GM12878 (cell line): Measurements from ENCODE around the gene AKR1A1. TPM values are rescaled to one million over a fixed set of nuclear protein-coding genes. Genes with fewer than 3 reads are reported as not detected.

ENCODE experiments used
- ATAC-seq: fragments of 200-7000 bp; cut with Tn5 transposase; 3 replicates; pipeline ENCODE4 v1.9.1; 2020; ENCODE audit warnings: mild to moderate bottlenecking, moderate library complexity
- BruUV-seq: library from RNA; stranded (reverse); fragments of 400-500 nt; replicated peaks from 2 replicates; lab custom pipeline; 2021; lab: Mats Ljungman, UMichigan
- CTCF ChIA-PET: fragments of 300-600 bp; sonication (Branson Sonifier 250); formaldehyde crosslinking; extraction: SDS; loops from one replicate; lab custom pipeline; 2021; ENCODE audit warnings: inconsistent platforms; lab: Yijun Ruan, JAX
- POLR2A ChIA-PET: fragments of 350-600 bp; formaldehyde crosslinking; extraction: SDS; loops from one replicate; lab custom pipeline; 2021; ENCODE audit warnings: inconsistent platforms; lab: Charles Lee
- RAD21 ChIA-PET: fragments of 300-600 bp; sonication (Branson Sonifier 250); formaldehyde crosslinking; loops from one replicate; lab custom pipeline; 2023; ENCODE audit warnings: antibody characterized with exemption; ENCODE audit not compliant: unreplicated experiment; lab: Charles Lee
- SMC1A ChIA-PET: fragments of 300-600 bp; sonication (Branson Sonifier 250); formaldehyde crosslinking; loops from one replicate; lab custom pipeline; 2023; ENCODE audit not compliant: unreplicated experiment, uncharacterized antibody; lab: Charles Lee
- DNase-seq: peaks from one replicate; pipeline ENCODE4 v3.0.0-alpha.2; 2011; ENCODE audit warnings: low read depth, low spot score
- FAIRE-seq: peaks from 3 replicates; lab custom pipeline; 2011; peaks lifted over from hg19 to GRCh38; lab: Jason Lieb, UNC
- H2AFZ ChIP-seq: 2 replicates; pipeline ENCODE4 v1.6.0; 2011; ENCODE audit warnings: low read depth, low read length, control low read depth; ENCODE audit not compliant: control insufficient read depth
- H3K27ac ChIP-seq: 2 replicates; pipeline ENCODE4 v1.5.1; 2011; ENCODE audit warnings: control low read depth; ENCODE audit not compliant: control insufficient read depth, insufficient read depth
- H3K27me3 ChIP-seq, 2 experiments: replicated peaks in 1 of 2; 2 replicates each; pipeline versions ENCODE4 v1.6.0 to v1.6.1; 2011; ENCODE audit warnings: low read length in 1 of 2; ENCODE audit not compliant: control insufficient read depth in 2 of 2, insufficient read depth in 2 of 2
- H3K36me3 ChIP-seq, 2 experiments: 2 replicates each; pipeline ENCODE4 v1.5.1; 2011; ENCODE audit warnings: low read length in 1 of 2; ENCODE audit not compliant: control insufficient read depth in 2 of 2, insufficient read depth in 2 of 2
- H3K4me1 ChIP-seq: 2 replicates; pipeline ENCODE4 v1.6.1; 2011; ENCODE audit warnings: mild to moderate bottlenecking, low read length, moderate library complexity, mixed read lengths; ENCODE audit not compliant: control insufficient read depth, insufficient read depth
- H3K4me2 ChIP-seq: 2 replicates; pipeline ENCODE4 v1.6.0; 2011; ENCODE audit warnings: control low read depth; ENCODE audit not compliant: control insufficient read depth, insufficient read depth
- H3K4me3 ChIP-seq: fragments of 200-600 bp; sonication (generic); 2 replicates; pipeline ENCODE4 v1.5.1; 2016
- H3K79me2 ChIP-seq: 2 replicates; pipeline ENCODE4 v1.6.0; 2011; ENCODE audit warnings: low read length; ENCODE audit not compliant: control insufficient read depth, insufficient read depth
- H3K9ac ChIP-seq: 2 replicates; pipeline ENCODE4 v1.8.0; 2011; ENCODE audit warnings: low read length, control low read depth, mixed read lengths; ENCODE audit not compliant: control insufficient read depth, insufficient read depth
- H3K9me3 ChIP-seq: replicated peaks from 3 replicates; pipeline ENCODE4 v1.5.1; 2011; ENCODE audit warnings: mild to moderate bottlenecking, low read length; ENCODE audit not compliant: control insufficient read depth, insufficient read depth
- H4K20me1 ChIP-seq: 2 replicates; pipeline ENCODE4 v1.6.0; 2011; ENCODE audit not compliant: control insufficient read depth, insufficient read depth
- BMI1 ChIP-seq: fragments of 450-650 bp; IDR thresholded peaks from 2 replicates; pipeline ENCODE4 v1.6.1; 2016; ENCODE audit warnings: mild to moderate bottlenecking, moderate library complexity, borderline replicate concordance
- GABPA ChIP-seq: IDR thresholded peaks from 2 replicates; pipeline ENCODE4 v1.6.1; 2014; ENCODE audit warnings: antibody characterized with exemption, low read depth, mild to moderate bottlenecking, inconsistent platforms
- GATAD2B ChIP-seq: fragments of 450-650 bp; conservative IDR thresholded peaks from 2 replicates; pipeline ENCODE4 v1.6.1; 2017; ENCODE audit warnings: low read depth, mild to moderate bottlenecking, moderate library complexity
- HCFC1 ChIP-seq: fragments of 150-350 bp; IDR thresholded peaks from 2 replicates; pipeline ENCODE4 v1.6.1; 2014; ENCODE audit warnings: low read length
- NFYB ChIP-seq: IDR thresholded peaks from 2 replicates; pipeline ENCODE4 v1.6.1; 2011; ENCODE audit warnings: low read depth, mild to moderate bottlenecking, low read length, improper control_type of control experiment, moderate library complexity; ENCODE audit not compliant: insufficient read depth
- POLR2A ChIP-seq: IDR thresholded peaks from 2 replicates; pipeline ENCODE4 v1.6.1; 2011; ENCODE audit warnings: low read depth, mild to moderate bottlenecking, low read length
- POLR2AphosphoS5 ChIP-seq: IDR thresholded peaks from 2 replicates; pipeline ENCODE4 v1.6.1; 2011; ENCODE audit warnings: mild to moderate bottlenecking, low read length, inconsistent platforms
- WGBS: methylation state at CpG from one replicate; pipeline ENCODE4 v1.1.6; 2016; ENCODE audit warnings: low lambda C conversion rate; ENCODE audit not compliant: insufficient replicate concordance, insufficient coverage; ENCODE audit errors: missing lambda C conversion rate; 5-methylcytosine and 5-hydroxymethylcytosine counted together
- in situ Hi-C: fragments of 300-500 bp; cut with MboI; formaldehyde crosslinking; loops from 9 replicates; pipeline ENCODE4 v1.14.3; 2018; ENCODE audit warnings: mixed read lengths
- intact Hi-C: fragments of 100-400 bp; cut with micrococcal nuclease; formaldehyde crosslinking; loops from one replicate; pipeline ENCODE4 v1.14.2; 2022; ENCODE audit not compliant: unreplicated experiment
- polyA plus RNA-seq, 11 experiments: library from polyadenylated mRNA; depleted of rRNA in 4 of 11; unstranded in 6 of 11; stranded (reverse) in 5 of 11; fragments of >200 nt; fragmentation: Nextera tagmentation in 4 of 11; fragmentation: Illumina TruSeq in 1 of 11; extraction: Ambion mirVana in 4 of 11; extraction: Trizol in 1 of 11; gene quantifications; 1 replicate in 1 of 11; 2 replicates in 10 of 11; pipeline versions ENCODE4 v1.2.1 to v1.2.3, GENCODE V29; 2011 to 2016; ENCODE audit warnings: inconsistent platforms in 2 of 11, missing spikeins in 2 of 11, low read depth in 1 of 11
- total RNA-seq, 4 experiments: library from RNA; depleted of rRNA in 3 of 4; stranded (reverse); fragments of >200 nt in 3 of 4; fragmentation: Illumina TruSeq in 1 of 4; extraction: Trizol in 1 of 4; gene quantifications; 2 replicates each; pipeline versions ENCODE4 v1.2.1 to v1.2.3, GENCODE V29; 2013 to 2021

Gene AKR1A1
- total and polyA plus RNA-seq, 10 of the 15 experiments (the other 5 are each of a cell fraction or from before 2014, with no cell fraction given), result 187 to 335 (median 241) TPM

- CTCF ChIA-PET, result no interaction called here
- ATAC-seq (no peak), FAIRE-seq (no peak), DNase-seq (no peak)
- Histone ChIP-seq H3K9ac (no peak overlapping the region), H3K27ac (no peak overlapping the region), H3K79me2 (no peaks in the 10 kb centered on the region), H3K4me2 (no peak overlapping the region), H3K4me3 (no peak overlapping the region), H3K9me3 (no peaks in the 10 kb centered on the region), H3K36me3 (peaks cover 15 to 49% of the 10 kb centered on the region in 2 experiments; a peak in 3 of 4 replicates), H4K20me1 (no peaks in the 10 kb centered on the region), H3K27me3 (no peaks in the 10 kb centered on the region), H3K4me1 (peaks cover 15% of the 10 kb centered on the region), H2AFZ (no peak overlapping the region)
- in situ Hi-C loops (no loop called here), intact Hi-C loops (no loop called here)
- RAD21 ChIA-PET, result no interaction called here
- 95% methylated on average over 10 of the region's 10 CpGs for whole genome bisulfite sequencing
- SMC1A ChIA-PET, result no interaction called here
- BruUV-seq, result no TSS peak
- TF ChIP-seq POLR2A (peak; percentile 52), NFYB (no peak), GABPA (no peak), HCFC1 (no peak), POLR2AphosphoS5 (peak; percentile 75; the same call in 1 of the 2 replicates), BMI1 (no peak)
- POLR2A ChIA-PET, result no interaction called here
Measured at GRCh38 chr1:45610589-45611226, 60.1 kb downstream of the AKR1A1 start.

GRCh38 chr1:45612941-45613579 lies 62.4 kb downstream of the AKR1A1 start:
- no peak overlapping the region for H3K9ac ChIP-seq
- TF ChIP-seq POLR2AphosphoS5, result peak; percentile 36; the same call in 1 of the 2 replicates
- TF ChIP-seq GATAD2B, result no peak
- no peak overlapping the region for H3K27ac ChIP-seq
- POLR2A ChIA-PET, result interaction anchor here (1.2 kb wide), 1 partner anchor 20 kb away, joined by 5 read pairs; no protein-coding TSS in a partner anchor
- CTCF ChIA-PET, result interaction anchor here (0.6 to 1.2 kb wide), 2 partner anchors 11 to 15 kb away, joined by 4 read pairs; no protein-coding TSS in a partner anchor
- ATAC-seq, result no peak; the same call in 2 of the 3 replicates
- H3K27me3 ChIP-seq, result no peaks in the 10 kb centered on the region
- H3K4me3 ChIP-seq, result no peak overlapping the region
- no TSS peak for BruUV-seq
- intact Hi-C loops, result no loop called here
- peaks cover 10% of the 10 kb centered on the region for H3K4me1 ChIP-seq
- no peak for DNase-seq
- RAD21 ChIA-PET, result no interaction called here
- no peak for FAIRE-seq
- H3K36me3 ChIP-seq, result peaks cover 22 to 59% of the 10 kb centered on the region in 2 experiments
- H3K4me2 ChIP-seq, result no peak overlapping the region
- no peaks in the 10 kb centered on the region; the same call in 1 of the 2 replicates for H4K20me1 ChIP-seq
- no peaks in the 10 kb centered on the region for H3K9me3 ChIP-seq
- WGBS, result 98% methylated on average over 8 of the region's 8 CpGs
- SMC1A ChIA-PET, result interaction anchor here (1.1 to 1.5 kb wide), 2 partner anchors 22 to 66 kb away, joined by 3 to 4 read pairs; no protein-coding TSS in a partner anchor
- in situ Hi-C loops, result no loop called here
- H3K79me2 ChIP-seq, result no peaks in the 10 kb centered on the region
- no peak overlapping the region for H2AFZ ChIP-seq
